Measurements from ENCODE around the gene PRLR.

The PRLR gene

GRCh38 chr5:35133186-35133585 is 97.1 kb downstream of the PRLR start:
- DNase-seq (ENCODE audit: low read depth, low spot score): no peak
- no peak overlapping the region for H3K4me3 ChIP-seq (ENCODE audit: low read depth, low read length)
- no peak for TF ChIP-seq CTCF (IDR thresholded peaks at IDR 0.05; ENCODE audit: low read depth, low read length)
- in situ Hi-C loops (cut with HindIII; ENCODE audit: low sequenced_read_pairs): no loop called here

DNA sequence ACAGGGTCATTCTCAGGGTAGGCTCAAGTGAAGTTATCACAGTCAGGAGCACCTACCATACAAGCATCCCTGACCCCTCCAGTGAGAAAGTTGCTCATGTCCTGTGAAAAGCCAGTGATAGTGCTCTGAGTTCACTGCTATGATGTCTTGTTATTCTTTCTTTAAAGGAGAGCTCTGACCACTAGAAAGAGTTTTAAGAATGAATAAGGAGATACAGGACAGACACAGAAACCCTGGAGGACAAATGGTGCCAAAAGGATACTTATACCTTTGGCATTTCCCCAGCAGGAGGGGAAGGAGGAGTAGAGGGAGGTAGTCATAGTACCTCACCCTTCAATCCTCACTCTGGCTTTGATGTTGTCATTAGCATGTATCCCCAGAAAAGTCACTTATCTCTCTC is 98.6 kb downstream of the PRLR start:
- in situ Hi-C loops (cut with HindIII; ENCODE audit: low sequenced_read_pairs): no loop called here
- no peak overlapping the region for H3K4me3 ChIP-seq (ENCODE audit: low read depth, low read length)
- no peak for TF ChIP-seq CTCF (IDR thresholded peaks at IDR 0.05; ENCODE audit: low read depth, low read length)
- no peak for DNase-seq (ENCODE audit: low read depth, low spot score)

- H3K4me3 ChIP-seq (ENCODE audit: low read depth, low read length): no peak overlapping the region
- in situ Hi-C loops (cut with HindIII; ENCODE audit: low sequenced_read_pairs): no loop called here
- peak; percentile 75 for DNase-seq (ENCODE audit: low read depth, low spot score)
Measured at GRCh38 chr5:35129921-35130485, 100.3 kb downstream of the PRLR start.

DNA sequence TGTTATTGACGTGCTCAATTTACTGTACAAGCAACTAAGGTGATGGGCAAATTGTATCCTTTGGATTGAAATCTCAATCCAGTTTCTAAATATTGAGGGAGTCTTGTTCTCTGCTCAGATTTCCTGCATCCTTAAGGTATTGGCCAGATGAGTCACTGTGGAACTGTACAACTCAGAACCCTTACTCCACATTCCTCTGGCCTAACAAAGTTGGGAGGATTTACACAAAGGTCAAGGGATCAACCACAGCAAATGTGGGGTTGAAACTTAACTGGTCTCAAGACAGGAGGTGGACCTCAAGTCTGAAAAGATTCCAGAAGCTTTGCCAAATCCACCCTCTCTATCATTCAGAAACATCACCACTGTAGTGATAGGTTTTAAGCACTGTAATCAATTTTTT is 101.0 kb downstream of the PRLR start:
- TF ChIP-seq CTCF (IDR thresholded peaks at IDR 0.05; ENCODE audit: low read depth, low read length): no peak
- H3K4me3 ChIP-seq (ENCODE audit: low read depth, low read length): no peak overlapping the region
- no peak for DNase-seq (ENCODE audit: low read depth, low spot score)
- in situ Hi-C loops (cut with HindIII; ENCODE audit: low sequenced_read_pairs): no loop called here

More at GRCh38 chr5:35129921-35130485, 100.3 kb downstream of the PRLR start:
- no peak for TF ChIP-seq CTCF (IDR thresholded peaks at IDR 0.05; ENCODE audit: low read depth, low read length)

- H3K4me3 ChIP-seq (ENCODE audit: low read depth, low read length): no peak overlapping the region
- no peak for DNase-seq (ENCODE audit: low read depth, low spot score)
- in situ Hi-C loops (cut with HindIII; ENCODE audit: low sequenced_read_pairs): no loop called here
- no peak for TF ChIP-seq CTCF (IDR thresholded peaks at IDR 0.05; ENCODE audit: low read depth, low read length)
Measured at GRCh38 chr5:35127006-35127405, 103.3 kb downstream of the PRLR start.

DNA sequence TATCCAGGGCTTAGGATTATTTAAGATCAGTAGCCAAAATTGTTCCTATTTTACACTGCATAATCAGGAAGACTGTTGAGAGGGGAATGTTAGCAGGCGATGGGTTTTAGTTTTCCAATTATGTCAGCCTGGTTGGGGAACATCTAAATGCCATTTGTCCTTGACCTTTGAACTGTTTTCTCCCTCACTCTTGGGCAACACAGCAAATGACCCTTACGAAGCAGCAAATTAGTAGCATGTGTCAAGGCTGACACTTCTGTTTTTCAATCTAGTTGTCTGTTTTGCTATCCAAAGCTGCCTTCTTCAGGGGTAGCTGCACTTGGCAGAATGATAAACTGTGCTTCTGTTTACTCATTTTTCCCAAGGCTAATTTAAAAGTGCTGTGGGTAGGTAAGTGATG is 104.5 kb downstream of the PRLR start:
- TF ChIP-seq CTCF (IDR thresholded peaks at IDR 0.05; ENCODE audit: low read depth, low read length): no peak
- in situ Hi-C loops (cut with HindIII; ENCODE audit: low sequenced_read_pairs): no loop called here

GRCh38 chr5:35124932-35125331 is 105.4 kb downstream of the PRLR start:
- no peak for TF ChIP-seq CTCF (IDR thresholded peaks at IDR 0.05; ENCODE audit: low read depth, low read length)
- no peak for DNase-seq (ENCODE audit: low read depth, low spot score)
- no peak overlapping the region for H3K4me3 ChIP-seq (ENCODE audit: low read depth, low read length)
- in situ Hi-C loops (cut with HindIII; ENCODE audit: low sequenced_read_pairs): no loop called here

More for the DNA sequence above, 104.5 kb downstream of the PRLR start:
- no peak overlapping the region for H3K4me3 ChIP-seq (ENCODE audit: low read depth, low read length)
- no peak for DNase-seq (ENCODE audit: low read depth, low spot score)

Data from astrocyte of the spinal cord (primary cell).